ENCODE results near the gene FANCC.

Gene FANCC

DNA sequence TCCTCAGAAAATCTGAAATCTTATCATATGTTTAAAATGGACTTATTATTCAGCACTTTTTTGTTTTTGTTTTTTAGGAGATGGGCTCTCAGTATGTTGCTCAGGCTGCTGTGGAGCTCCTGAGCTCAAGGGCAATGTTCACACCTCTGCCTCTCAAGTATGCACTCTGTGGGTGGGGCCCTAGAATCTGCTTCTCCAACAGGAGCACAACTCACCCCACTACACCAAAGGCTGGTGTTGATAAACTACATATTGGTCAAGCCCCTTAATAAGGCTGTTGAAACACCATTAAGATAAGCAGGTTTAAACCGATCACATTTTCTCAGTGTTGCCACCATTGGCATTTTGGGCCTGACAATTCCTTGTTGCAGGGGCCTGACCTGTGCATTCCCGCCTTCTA is 131.6 kb downstream of the FANCC start:
- FAIRE-seq = no peak

DNA sequence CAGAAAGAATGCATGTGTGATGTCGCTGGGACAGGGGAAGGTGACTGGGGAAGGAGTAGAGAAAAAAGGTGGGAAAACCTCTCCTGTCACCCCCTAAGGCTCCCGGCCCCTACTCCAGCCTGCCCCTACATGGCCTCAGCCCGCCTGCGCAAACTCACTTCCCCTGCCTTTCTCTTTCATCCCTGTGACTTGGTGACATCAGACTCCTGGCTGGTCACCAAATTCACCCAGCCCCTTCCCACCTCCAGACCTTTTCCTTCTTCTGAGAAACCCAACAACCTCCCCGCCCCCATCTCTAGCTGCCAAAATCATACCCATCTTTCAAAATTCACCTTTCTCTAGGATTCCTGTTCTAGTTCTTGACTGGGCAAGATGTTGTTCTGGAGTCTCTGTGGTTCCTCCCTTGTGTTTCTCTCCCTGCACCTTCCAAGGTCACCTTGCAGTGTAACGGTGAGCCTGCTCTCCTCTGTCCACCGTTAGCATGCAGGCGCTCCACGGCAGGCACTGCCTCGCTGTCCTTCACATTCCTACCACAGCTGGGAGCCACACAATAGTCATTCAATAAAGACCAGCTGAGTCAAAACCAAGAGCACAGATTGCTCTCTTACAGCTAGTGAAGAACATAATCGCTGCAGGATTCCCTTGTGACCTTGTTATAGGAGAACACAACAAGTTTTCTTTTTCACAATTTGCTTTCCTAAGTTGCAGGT is 134.5 kb downstream of the FANCC start:
- no peak for FAIRE-seq

DNA sequence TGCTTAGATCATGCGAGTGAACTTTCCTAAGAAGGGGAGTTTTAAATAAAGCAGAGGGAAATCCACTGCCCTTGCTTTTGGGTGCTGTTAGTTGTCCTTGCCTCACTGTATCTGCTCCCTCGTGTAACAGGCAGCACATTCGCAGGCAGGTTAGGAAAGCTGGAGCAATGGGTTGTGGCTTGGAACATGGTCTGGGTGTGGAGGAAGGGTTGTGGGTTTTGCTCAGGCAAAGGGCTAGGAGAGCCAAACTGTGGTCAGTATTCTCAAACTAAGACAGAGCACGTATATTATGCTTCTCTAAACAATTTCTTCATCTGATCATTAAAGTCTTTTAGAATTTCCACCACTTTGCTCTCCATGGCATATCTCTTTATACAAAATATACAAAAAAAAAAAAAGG is 135.7 kb downstream of the FANCC start:
- FAIRE-seq = no peak

GRCh38 chr9:95181226-95181818 is 136.2 kb downstream of the FANCC start:
- peak; percentile 67 for FAIRE-seq

- FAIRE-seq = no peak
Observed at GRCh38 chr9:95177617-95178016, 139.9 kb downstream of the FANCC start.

DNA sequence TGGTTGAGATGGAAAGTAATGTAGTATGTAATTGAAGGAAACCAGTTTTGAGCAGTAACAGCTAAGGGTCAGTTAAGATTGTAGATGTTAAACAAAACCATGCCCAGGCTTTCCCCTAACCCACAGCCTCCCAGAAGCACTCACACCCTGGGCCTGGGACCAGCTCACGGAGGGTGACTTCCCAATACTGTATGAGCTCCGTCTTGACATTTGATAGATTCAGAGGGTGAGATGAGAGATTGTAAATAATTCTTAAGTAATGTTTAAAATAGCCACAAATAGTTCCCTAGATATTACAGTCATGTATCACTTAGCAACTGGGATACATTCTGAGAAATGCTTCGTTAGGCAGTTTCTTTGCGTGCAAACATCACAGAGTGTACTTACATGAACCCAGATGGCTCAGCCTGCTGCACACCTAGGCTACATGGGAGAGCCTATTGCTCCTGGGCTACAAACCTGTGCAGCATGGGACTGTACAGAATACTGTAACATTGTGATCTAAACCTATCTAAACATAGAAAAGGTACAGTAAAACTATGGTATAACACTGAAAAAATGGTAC is 140.7 kb downstream of the FANCC start:
- FAIRE-seq = no peak

- FAIRE-seq = no peak
Observed at GRCh38 chr9:95175523-95175922, 142.0 kb downstream of the FANCC start.

GRCh38 chr9:95174038-95174437 is 143.5 kb downstream of the FANCC start:
- FAIRE-seq = no peak

DNA sequence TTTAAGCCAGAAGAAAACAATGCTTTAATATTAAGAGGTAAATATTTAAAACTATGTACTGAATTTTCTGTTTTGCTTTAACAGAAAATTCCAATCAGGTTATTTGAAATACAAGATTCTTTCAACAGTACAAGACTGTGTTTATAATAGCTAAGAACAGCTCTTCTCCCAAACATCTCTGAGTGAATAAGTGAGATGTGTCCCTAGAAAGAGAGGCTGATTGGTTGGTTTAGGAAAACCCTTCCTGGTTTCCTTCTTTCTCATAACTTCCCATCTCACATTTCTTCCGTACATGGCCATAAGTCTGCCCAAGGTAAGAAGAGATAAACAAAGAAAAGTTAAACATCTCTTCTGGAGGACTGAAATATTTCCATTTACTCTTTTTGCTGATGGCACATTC is 145.9 kb downstream of the FANCC start:
- FAIRE-seq = no peak

DNA sequence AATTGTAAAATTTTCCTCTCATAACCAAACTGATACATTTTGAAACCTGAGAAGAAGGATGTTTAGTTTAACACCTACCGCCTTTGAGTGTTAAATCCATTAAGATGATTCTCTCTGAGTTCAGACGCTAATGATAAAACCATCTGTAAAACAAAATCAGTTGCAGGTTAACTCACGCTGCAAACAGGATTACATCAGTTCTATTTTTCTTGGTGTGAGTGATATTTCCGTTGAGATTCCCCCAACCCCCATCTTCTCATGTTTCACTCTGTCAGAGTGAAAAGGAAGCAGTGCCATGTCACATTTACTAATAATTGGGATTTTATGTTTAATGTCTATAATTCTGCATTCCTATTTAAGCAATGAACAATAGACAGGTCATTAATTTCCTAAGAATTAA is 146.5 kb downstream of the FANCC start:
- no peak for FAIRE-seq

DNA sequence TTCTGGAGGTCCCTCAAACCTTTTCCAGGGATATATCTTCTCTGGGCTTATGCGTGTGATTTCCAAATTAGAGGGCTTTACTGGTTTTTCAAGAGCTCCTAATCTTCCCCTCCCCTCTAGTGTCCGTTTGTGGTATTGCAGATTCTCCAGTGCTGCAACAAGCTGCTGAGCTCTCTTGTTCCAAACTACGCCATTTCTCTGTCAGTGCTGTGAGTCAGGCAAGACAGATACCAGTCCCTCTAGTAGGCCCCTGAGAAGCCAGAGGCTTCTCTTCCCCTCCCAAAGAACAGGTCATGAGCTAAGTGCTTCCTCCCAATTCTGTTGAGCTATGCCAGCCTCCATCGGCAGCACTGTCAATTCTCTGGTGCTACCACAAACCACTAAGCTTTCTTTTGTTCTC is 149.5 kb downstream of the FANCC start:
- peak; percentile 74 for FAIRE-seq

DNA sequence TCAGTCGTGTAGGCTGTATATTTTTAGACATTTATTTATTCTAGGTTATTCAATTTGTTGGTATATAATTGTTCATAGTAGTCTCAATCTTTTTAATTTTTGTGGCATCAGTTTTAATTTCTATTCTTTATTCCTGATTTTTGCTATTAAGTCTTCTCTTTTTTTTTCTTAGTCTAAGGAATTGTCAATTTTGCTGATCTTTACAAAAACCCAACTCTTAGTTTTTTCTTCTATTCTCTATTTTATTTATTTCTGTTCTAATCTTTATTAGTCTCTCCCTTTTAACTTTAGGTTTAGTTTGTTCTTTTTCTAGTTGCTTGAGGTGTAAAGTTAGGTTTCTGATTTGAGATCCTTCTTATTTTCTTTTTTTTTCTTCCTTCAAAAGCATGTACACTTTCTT is 152.5 kb downstream of the FANCC start:
- FAIRE-seq = peak; percentile 47

DNA sequence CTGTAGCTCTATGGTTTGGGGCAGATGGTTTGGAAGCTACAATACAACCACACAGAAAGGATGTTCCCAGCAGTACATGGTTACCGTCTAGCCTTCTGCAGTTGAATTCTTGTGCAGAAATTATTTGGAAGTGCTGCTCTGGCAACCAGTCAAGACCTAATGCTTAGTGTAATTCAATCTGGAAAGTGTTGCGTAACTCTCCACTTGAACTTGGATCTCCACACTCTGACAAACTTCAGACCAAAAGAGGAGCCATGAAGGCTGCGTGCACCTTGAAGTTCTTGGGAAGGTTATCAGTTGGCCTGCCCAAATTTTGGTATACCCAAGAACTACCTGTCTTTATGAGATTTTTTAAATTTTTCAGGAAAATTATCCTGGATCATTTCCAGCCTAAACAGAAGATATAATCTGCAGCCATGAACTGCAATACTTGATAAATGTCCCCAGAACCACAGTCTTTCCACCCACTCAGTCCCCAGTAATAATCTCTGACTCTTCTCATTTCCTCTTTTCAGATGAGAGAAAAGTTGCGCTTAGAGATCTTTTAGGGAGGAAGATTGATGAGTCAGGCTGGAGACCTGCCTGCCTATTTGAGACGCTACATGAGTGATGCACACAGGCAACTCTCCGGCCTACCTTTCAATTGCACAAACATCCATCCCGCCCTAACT is 159.9 kb downstream of the FANCC start:
- no peak for FAIRE-seq

DNA sequence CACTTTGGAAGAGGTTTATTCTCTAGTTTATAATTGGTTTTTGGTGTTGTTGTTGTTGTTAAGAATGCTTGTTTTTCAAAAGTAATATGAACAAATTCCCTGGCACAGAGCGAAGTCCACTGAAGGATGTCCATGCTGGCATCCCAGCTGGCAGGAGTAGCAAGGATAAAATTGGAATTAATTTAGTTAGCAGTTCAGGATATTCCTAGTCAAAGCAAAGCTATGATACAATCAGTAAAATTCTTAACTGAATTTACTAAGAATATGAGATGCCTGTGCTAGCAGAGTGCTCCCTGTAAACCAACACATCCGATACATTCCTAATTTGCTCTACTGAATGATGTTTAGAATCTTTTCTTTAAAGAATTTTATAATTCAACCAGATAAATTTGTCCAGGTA is 161.4 kb downstream of the FANCC start:
- FAIRE-seq = no peak

- FAIRE-seq = no peak
Observed at GRCh38 chr9:95155220-95155619, 162.3 kb downstream of the FANCC start.

GRCh38 chr9:95150903-95151302 is 166.6 kb downstream of the FANCC start:
- no peak for FAIRE-seq

DNA sequence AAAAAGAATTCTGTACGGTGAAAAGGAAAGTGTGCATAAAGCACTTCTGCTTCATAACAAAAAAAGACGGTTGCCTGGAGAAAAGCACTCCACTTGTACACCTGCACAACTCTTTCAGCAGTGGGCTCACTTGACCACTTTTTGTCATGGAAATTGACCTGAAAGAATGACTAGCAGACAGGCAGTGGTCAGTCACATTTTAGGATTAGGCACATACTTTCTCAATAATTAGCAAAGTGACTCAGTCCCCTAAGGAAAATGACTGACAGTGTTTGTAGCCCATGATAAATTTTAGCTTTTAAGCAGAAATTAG is 169.3 kb downstream of the FANCC start:
- FAIRE-seq = no peak

GRCh38 chr9:95147452-95148207 is 169.9 kb downstream of the FANCC start:
- no peak for FAIRE-seq

- no peak for FAIRE-seq
Observed at GRCh38 chr9:95143591-95144561, 173.6 kb downstream of the FANCC start.

GRCh38 chr9:95142728-95143127 is 174.8 kb downstream of the FANCC start:
- FAIRE-seq = no peak

- no peak for FAIRE-seq
Observed at GRCh38 chr9:95142315-95142714, 175.2 kb downstream of the FANCC start.

DNA sequence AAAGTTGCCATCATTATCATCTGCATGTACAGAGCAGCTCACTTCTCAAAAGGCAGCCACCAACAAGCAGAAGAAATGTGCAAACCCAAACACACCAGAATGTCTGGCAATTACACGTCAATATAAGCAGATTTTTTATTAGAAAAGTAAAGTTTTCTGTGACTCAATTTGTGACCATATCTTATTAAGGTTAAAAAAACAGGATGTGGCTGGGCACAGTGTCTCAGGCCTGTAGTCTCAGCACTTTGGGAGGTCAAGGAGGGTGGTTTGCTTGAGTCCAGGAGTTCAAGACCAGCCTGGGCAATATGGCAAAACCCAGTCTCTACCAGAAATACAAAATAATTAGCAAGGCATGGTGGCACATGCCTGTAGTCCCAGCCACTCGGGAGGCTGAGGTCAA is 176.7 kb downstream of the FANCC start:
- no peak for FAIRE-seq

Measured in A204.1 (cell line).